Loucy (cell line): ENCODE results near the gene TRIM33.

Experiments
- H2AFZ ChIP-seq: fragments of 200-600 bp; sonication (generic); 2 replicates; pipeline ENCODE4 v1.6.0; 2016; ENCODE audit warnings: antibody characterized with exemption, mild to moderate bottlenecking, low read length, moderate library complexity
- H3F3A ChIP-seq: fragments of 200-600 bp; 2 replicates; pipeline ENCODE4 v1.6.0; 2016; ENCODE audit warnings: antibody characterized with exemption, low read depth, mild to moderate bottlenecking
- H3K27me3 ChIP-seq: fragments of 200-600 bp; sonication (generic); 2 replicates; pipeline ENCODE4 v1.6.1; 2014; ENCODE audit warnings: low read length, mild to moderate bottlenecking; ENCODE audit not compliant: insufficient read depth, poor library complexity, severe bottlenecking
- H3K36me3 ChIP-seq: fragments of 200-600 bp; sonication (generic); 2 replicates; pipeline ENCODE4 v1.6.1; 2016; ENCODE audit warnings: low read length; ENCODE audit not compliant: insufficient read depth
- H3K4me1 ChIP-seq: fragments of 200-600 bp; sonication (generic); 2 replicates; pipeline ENCODE4 v1.5.1; 2014; ENCODE audit warnings: low read length, mild to moderate bottlenecking; ENCODE audit not compliant: insufficient read depth, poor library complexity, severe bottlenecking
- H3K4me2 ChIP-seq: fragments of 200-600 bp; sonication (generic); 2 replicates; pipeline ENCODE4 v1.6.0; 2014; ENCODE audit warnings: antibody characterized with exemption, low read length, low read depth, mild to moderate bottlenecking; ENCODE audit not compliant: poor library complexity, severe bottlenecking
- H3K4me3 ChIP-seq: fragments of 200-600 bp; sonication (generic); 2 replicates; pipeline ENCODE4 v1.5.1; 2014; ENCODE audit warnings: low read length, mild to moderate bottlenecking, mixed read lengths; ENCODE audit not compliant: poor library complexity, severe bottlenecking
- H3K79me2 ChIP-seq: fragments of 200-600 bp; sonication (generic); 2 replicates; pipeline ENCODE4 v1.6.1; 2014; ENCODE audit warnings: low read length; ENCODE audit not compliant: insufficient read depth
- H3K9ac ChIP-seq: fragments of 200-600 bp; sonication (generic); 2 replicates; pipeline ENCODE4 v1.6.0; 2014; ENCODE audit warnings: mild to moderate bottlenecking, low read depth, low read length, moderate library complexity; ENCODE audit not compliant: poor library complexity, severe bottlenecking
- H3K9me2 ChIP-seq: fragments of 200-600 bp; sonication (generic); replicated peaks from 2 replicates; pipeline ENCODE4 v1.6.1; 2016; ENCODE audit warnings: low read depth, low read length, mixed read lengths
- H3K9me3 ChIP-seq: fragments of 200-600 bp; sonication (generic); 2 replicates; pipeline ENCODE4 v1.6.1; 2014; ENCODE audit warnings: mild to moderate bottlenecking, antibody characterized with exemption, low read length, low read depth; ENCODE audit not compliant: insufficient read depth
- H4K20me1 ChIP-seq: fragments of 200-600 bp; sonication (generic); 2 replicates; pipeline ENCODE4 v1.6.0; 2014; ENCODE audit warnings: antibody characterized with exemption, low read length, mild to moderate bottlenecking; ENCODE audit not compliant: insufficient read depth, poor library complexity, severe bottlenecking
- EZH2phosphoT487 ChIP-seq: fragments of 200-600 bp; IDR thresholded peaks from 2 replicates; pipeline ENCODE4 v1.6.1; 2018; ENCODE audit warnings: antibody characterized with exemption, mild to moderate bottlenecking, moderate library complexity, borderline replicate concordance
- TF ChIP-seq, protein P1 (sequence below): fragments of 200-600 bp; sonication (generic); conservative IDR thresholded peaks from 2 replicates; pipeline ENCODE4 v1.5.1; 2014; ENCODE audit warnings: mild to moderate bottlenecking, antibody characterized with exemption, low read length

TRIM33 gene

DNA sequence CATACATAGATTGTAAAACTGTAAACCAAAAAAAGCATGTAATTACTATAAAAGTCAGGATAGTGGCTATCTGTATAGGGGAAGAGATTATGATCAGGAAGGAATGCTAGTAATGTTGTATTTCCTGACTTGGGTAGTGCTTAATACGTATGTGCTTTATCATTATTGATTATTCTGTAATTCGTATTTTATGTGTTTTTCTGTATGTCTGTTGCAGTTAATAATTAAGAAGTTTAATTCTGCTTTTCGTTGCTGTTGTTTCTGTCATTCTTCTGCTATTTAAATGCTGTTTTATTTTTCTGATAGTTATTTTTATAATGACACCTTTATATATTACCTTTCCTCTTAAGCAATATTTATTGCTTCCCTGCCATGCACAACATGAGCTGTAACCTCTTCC is 29.3 kb upstream of the TRIM33 start:
- no peaks in the 10 kb centered on the region for H4K20me1 ChIP-seq

DNA sequence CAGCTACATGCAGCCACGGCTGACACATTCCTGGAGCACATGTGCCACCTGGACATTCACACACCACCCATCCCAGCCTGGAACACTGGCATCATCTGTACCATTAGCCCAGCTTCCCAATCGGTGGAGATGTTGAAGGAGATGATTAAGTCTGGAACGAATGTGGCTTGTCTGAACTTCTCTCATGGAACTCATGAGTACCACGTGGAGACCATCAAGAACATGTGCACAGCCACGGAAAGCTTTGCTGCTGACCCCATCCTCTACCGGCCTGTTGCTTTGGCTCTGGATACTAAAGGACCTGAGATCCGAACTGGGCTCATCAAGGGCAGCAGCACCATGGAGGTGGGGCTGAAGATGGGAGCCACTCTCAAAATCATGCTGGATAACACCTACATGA is 25.0 kb upstream of the TRIM33 start:
- H3K79me2 ChIP-seq = no peaks in the 10 kb centered on the region

More for the DNA sequence above, 29.3 kb upstream of the TRIM33 start:
- TF ChIP-seq, protein P1, sequence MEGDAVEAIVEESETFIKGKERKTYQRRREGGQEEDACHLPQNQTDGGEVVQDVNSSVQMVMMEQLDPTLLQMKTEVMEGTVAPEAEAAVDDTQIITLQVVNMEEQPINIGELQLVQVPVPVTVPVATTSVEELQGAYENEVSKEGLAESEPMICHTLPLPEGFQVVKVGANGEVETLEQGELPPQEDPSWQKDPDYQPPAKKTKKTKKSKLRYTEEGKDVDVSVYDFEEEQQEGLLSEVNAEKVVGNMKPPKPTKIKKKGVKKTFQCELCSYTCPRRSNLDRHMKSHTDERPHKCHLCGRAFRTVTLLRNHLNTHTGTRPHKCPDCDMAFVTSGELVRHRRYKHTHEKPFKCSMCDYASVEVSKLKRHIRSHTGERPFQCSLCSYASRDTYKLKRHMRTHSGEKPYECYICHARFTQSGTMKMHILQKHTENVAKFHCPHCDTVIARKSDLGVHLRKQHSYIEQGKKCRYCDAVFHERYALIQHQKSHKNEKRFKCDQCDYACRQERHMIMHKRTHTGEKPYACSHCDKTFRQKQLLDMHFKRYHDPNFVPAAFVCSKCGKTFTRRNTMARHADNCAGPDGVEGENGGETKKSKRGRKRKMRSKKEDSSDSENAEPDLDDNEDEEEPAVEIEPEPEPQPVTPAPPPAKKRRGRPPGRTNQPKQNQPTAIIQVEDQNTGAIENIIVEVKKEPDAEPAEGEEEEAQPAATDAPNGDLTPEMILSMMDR = no peak
- TF ChIP-seq EZH2phosphoT487 = no peak
- Histone ChIP-seq H3K4me1 (no peaks in the 10 kb centered on the region), H2AFZ (no peak overlapping the region), H3F3A (no peaks in the 10 kb centered on the region), H3K4me2 (no peak overlapping the region), H3K9ac (no peak overlapping the region), H3K9me2 (no peaks in the 10 kb centered on the region), H3K27me3 (no peaks in the 10 kb centered on the region), H3K9me3 (no peaks in the 10 kb centered on the region), H3K79me2 (no peaks in the 10 kb centered on the region), H3K36me3 (no peaks in the 10 kb centered on the region), H3K4me3 (no peak overlapping the region)

DNA sequence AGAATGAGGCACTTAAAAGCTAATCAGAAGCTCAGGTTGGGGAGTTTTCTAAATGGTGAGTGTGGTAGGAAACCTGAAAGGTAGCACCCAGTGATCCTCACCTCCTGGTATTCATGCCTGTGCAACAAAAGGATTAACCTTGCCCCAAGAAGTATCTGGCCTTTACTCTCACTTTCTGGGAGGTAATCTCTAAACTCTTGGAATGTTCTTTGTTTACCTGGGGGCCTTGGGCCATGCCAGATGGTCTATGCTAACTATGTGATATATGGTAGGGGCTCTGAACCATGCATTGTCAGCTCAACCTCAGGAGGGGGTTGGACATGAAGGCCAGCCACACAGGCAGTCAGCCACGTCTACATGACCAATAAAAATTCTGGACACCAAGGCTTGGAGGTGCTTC is 24.4 kb upstream of the TRIM33 start:
- Histone ChIP-seq H2AFZ (no peak overlapping the region), H3K9me2 (no peaks in the 10 kb centered on the region), H3K4me3 (no peak overlapping the region), H4K20me1 (no peaks in the 10 kb centered on the region), H3K79me2 (no peaks in the 10 kb centered on the region), H3K36me3 (no peaks in the 10 kb centered on the region), H3F3A (no peaks in the 10 kb centered on the region), H3K4me1 (no peaks in the 10 kb centered on the region), H3K4me2 (no peak overlapping the region), H3K9me3 (no peaks in the 10 kb centered on the region), H3K9ac (no peak overlapping the region), H3K27me3 (no peaks in the 10 kb centered on the region)
- TF ChIP-seq, protein P1 = no peak
- TF ChIP-seq EZH2phosphoT487 = no peak

More for the DNA sequence above, 25.0 kb upstream of the TRIM33 start:
- Histone ChIP-seq H3K9ac (no peak overlapping the region), H3K36me3 (no peaks in the 10 kb centered on the region), H3K9me2 (no peaks in the 10 kb centered on the region), H3F3A (no peaks in the 10 kb centered on the region), H3K27me3 (no peaks in the 10 kb centered on the region), H3K4me1 (no peaks in the 10 kb centered on the region), H3K4me2 (no peak overlapping the region), H3K9me3 (no peaks in the 10 kb centered on the region), H4K20me1 (no peaks in the 10 kb centered on the region), H3K4me3 (no peak overlapping the region), H2AFZ (no peak overlapping the region)
- no peak for TF ChIP-seq EZH2phosphoT487
- TF ChIP-seq, protein P1 = no peak
